ENCODE data around the gene NF1.

NF1 gene

DNA sequence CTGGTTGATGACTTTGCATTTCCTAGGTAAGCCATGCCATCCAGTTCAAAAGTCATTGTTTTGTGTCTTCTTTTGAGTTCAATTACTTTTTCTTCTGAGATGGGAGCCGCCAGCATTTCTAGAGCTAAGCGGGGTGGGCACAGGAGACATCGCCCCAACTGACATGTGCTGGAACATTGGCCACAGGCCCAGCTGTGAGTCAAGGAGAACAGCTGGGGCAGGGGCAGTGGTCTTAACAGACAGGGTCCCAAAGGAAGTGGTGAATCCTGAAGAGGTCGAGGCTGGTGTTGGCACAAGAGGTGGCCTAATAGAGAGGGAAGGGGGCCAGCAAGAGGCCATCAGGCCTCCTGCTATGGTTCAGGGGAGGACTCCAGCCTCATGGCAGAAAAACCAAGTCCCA lies 313.8 kb downstream of the NF1 start:
- POLR2A ChIA-PET (ENCODE audit: low non-redundant PET) = no interaction called here

GRCh38 chr17:31411707-31412285 lies 317.0 kb downstream of the NF1 start:
- DNase-seq (ENCODE audit: low spot score) = no peak
- POLR2A ChIA-PET (ENCODE audit: low non-redundant PET) = no interaction called here
- no peak overlapping the region for H3K27ac ChIP-seq
- no peak for TF ChIP-seq CTCF (conservative IDR thresholded peaks at IDR 0.05; ENCODE audit: low read depth)
- CTCF ChIA-PET = interaction anchor here (0.6 kb wide), 1 partner anchor 407 kb away, joined by 3 read pairs; no protein-coding TSS in a partner anchor

More for the DNA sequence above, 313.8 kb downstream of the NF1 start:
- CTCF ChIA-PET = interaction anchor here (0.6 kb wide), 1 partner anchor 72 kb away, joined by 3 read pairs; no protein-coding TSS in a partner anchor
- TF ChIP-seq CTCF (conservative IDR thresholded peaks at IDR 0.05; ENCODE audit: low read depth) = no peak
- no peak overlapping the region for H3K27ac ChIP-seq
- no peak for DNase-seq (ENCODE audit: low spot score)

GRCh38 chr17:31412511-31412910 lies 317.7 kb downstream of the NF1 start:
- ChIA-PET CTCF (interaction anchor here (1.7 kb wide), 1 partner anchor 25 kb away, joined by 10 read pairs; no protein-coding TSS in a partner anchor), POLR2A (ENCODE audit: low non-redundant PET) (no interaction called here)
- H3K27ac ChIP-seq = no peak overlapping the region
- no peak for DNase-seq (ENCODE audit: low spot score)
- TF ChIP-seq CTCF (conservative IDR thresholded peaks at IDR 0.05; ENCODE audit: low read depth) = no peak

GRCh38 chr17:31413081-31413799 lies 318.5 kb downstream of the NF1 start:
- ChIA-PET POLR2A (ENCODE audit: low non-redundant PET) (no interaction called here), CTCF (interaction anchor here (1.7 kb wide), 1 partner anchor 24 kb away, joined by 10 read pairs; no protein-coding TSS in a partner anchor)
- H3K27ac ChIP-seq = no peak overlapping the region
- TF ChIP-seq CTCF (conservative IDR thresholded peaks at IDR 0.05; ENCODE audit: low read depth) = no peak
- DNase-seq (ENCODE audit: low spot score) = no peak

DNA sequence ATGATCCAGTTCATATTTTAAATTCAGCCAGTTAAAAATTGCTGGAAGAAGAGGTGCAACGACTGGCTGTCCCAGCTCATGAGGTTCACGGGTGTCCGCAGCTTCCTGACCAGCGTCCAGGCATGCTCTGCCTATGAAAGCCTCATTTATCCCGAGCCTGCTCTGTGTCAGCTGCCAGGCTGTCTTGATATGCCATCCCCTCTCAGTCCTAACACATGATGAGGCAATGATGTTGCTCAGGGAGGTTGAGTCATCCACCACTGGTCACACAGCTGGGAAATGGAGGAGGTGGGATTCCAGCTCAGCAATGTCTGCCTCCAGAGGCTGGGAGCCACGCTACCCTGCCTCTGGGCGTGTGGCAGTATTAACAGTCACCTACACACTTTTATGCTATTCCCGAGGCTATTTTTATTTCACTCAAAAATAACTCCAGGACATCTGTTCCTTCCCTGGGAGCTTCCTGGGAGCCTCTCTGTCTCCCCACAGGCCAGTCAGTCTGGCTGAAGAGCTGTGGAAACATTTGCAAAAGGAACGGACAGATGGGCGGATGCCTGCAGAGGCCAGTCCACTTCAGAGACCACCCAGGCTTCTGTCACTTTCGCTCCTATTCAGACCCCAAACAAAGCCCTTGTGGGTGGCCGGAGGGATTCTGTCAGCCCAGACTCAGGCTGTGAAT lies 319.2 kb downstream of the NF1 start:
- POLR2A ChIA-PET (ENCODE audit: low non-redundant PET) = no interaction called here
- H3K27ac ChIP-seq = no peak overlapping the region
- no peak for TF ChIP-seq CTCF (conservative IDR thresholded peaks at IDR 0.05; ENCODE audit: low read depth)
- CTCF ChIA-PET = interaction anchor here (0.7 to 1.7 kb wide), 2 partner anchors 16 to 23 kb away, joined by 5 to 10 read pairs; no protein-coding TSS in a partner anchor
- DNase-seq (ENCODE audit: low spot score) = peak; percentile 49

- no peak overlapping the region for H3K27ac ChIP-seq
- no peak for TF ChIP-seq CTCF (conservative IDR thresholded peaks at IDR 0.05; ENCODE audit: low read depth)
- CTCF ChIA-PET = interaction anchor here (0.7 kb wide), 1 partner anchor 17 kb away, joined by 5 read pairs; no protein-coding TSS in a partner anchor
- no peak for DNase-seq (ENCODE audit: low spot score)
- POLR2A ChIA-PET (ENCODE audit: low non-redundant PET) = no interaction called here
Observed at GRCh38 chr17:31414550-31414918, 319.8 kb downstream of the NF1 start.

All from RWPE1 (cell line).